ENCODE data around the gene MVB12B.

Gene MVB12B

GRCh38 chr9:126491568-126491879, 164.9 kb downstream of the MVB12B start:
- no peak for DNase-seq (ENCODE audit: low read depth in 2 of 2)

- DNase-seq (ENCODE audit: low read depth in 2 of 2) = no peak
Observed at GRCh38 chr9:126491949-126492348, 165.3 kb downstream of the MVB12B start.

- DNase-seq (ENCODE audit: low read depth in 2 of 2) = no peak
Observed at GRCh38 chr9:126494264-126494663, 167.6 kb downstream of the MVB12B start.

- DNase-seq (ENCODE audit: low read depth in 2 of 2) = no peak
Observed at GRCh38 chr9:126494746-126495145, 168.1 kb downstream of the MVB12B start.

- DNase-seq (ENCODE audit: low read depth in 2 of 2) = no peak
Observed at GRCh38 chr9:126495411-126496180, 169.0 kb downstream of the MVB12B start.

GRCh38 chr9:126496181-126496576, 169.6 kb downstream of the MVB12B start:
- DNase-seq (ENCODE audit: low read depth in 2 of 2) = no peak

GRCh38 chr9:126496781-126497659, 170.4 kb downstream of the MVB12B start:
- no peak for DNase-seq (ENCODE audit: low read depth in 2 of 2)

GRCh38 chr9:126497660-126498275, 171.1 kb downstream of the MVB12B start:
- no peak for DNase-seq (ENCODE audit: low read depth in 2 of 2)

GRCh38 chr9:126498331-126498730, 171.7 kb downstream of the MVB12B start:
- no peak for DNase-seq (ENCODE audit: low read depth in 2 of 2)

- DNase-seq (ENCODE audit: low read depth in 2 of 2) = no peak
Observed at GRCh38 chr9:126499005-126499910, 172.6 kb downstream of the MVB12B start.

- DNase-seq (ENCODE audit: low read depth in 2 of 2) = no peak
Observed at GRCh38 chr9:126499911-126500599, 173.4 kb downstream of the MVB12B start.

GRCh38 chr9:126500600-126501382, 174.2 kb downstream of the MVB12B start:
- DNase-seq (ENCODE audit: low read depth in 2 of 2) = peak; percentile 55 to 67

GRCh38 chr9:126501383-126502331, 175.0 kb downstream of the MVB12B start:
- no peak for DNase-seq (ENCODE audit: low read depth in 2 of 2)

GRCh38 chr9:126502417-126503332, 176.0 kb downstream of the MVB12B start:
- no peak for DNase-seq (ENCODE audit: low read depth in 2 of 2)

GRCh38 chr9:126503333-126504085, 176.9 kb downstream of the MVB12B start:
- DNase-seq (ENCODE audit: low read depth in 2 of 2) = no peak

GRCh38 chr9:126504086-126504976, 177.7 kb downstream of the MVB12B start:
- no peak for DNase-seq (ENCODE audit: low read depth in 2 of 2)

All from stimulated activated CD4-positive, alpha-beta T cell treated with anti-CD3 and anti-CD28 coated beads, Interleukin-4, amount 100 ng/mL, for 48 hours (primary cell).